NOMO-1 (cell line): ENCODE measurements around the gene ADAMTS2.
"Not testable (repeated sequence)": the region's sequence is repeated elsewhere in the genome, so short reads cannot be mapped to it uniquely, and the experiment has no call there.

Experiments used
- DNase-seq, 2 experiments: peaks; one replicate each; lab custom pipeline; 2025; ENCODE audit not compliant: unreplicated experiment in 2 of 2; lab: John Stamatoyannopoulos, UW

ADAMTS2 gene

GRCh38 chr5:179222246-179223017 is 122.8 kb downstream of the ADAMTS2 start:
- DNase-seq = no peak

- no peak for DNase-seq
Observed at GRCh38 chr5:179221877-179222220, 123.4 kb downstream of the ADAMTS2 start.

GRCh38 chr5:179221196-179221876 is 123.9 kb downstream of the ADAMTS2 start:
- no peak for DNase-seq

DNA sequence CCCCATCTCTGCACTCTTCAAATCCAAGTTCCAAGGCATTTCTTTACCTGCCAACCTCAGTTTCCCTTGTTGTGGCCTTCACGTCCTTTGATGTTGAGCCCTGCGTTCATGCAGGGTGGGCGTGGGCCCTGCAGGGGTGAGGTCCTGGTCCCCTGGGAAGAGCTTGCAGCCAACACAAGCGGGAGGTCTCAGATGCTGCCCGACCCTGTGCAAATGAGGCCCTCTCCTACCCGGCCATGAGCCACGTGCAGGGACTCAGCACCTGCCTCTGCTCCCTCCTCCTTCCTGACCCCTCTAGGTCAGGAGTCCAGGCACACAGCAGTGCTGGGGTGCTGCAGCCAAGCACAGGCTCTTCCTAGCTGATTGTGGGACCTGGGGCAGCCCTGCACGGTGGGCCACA is 124.5 kb downstream of the ADAMTS2 start:
- DNase-seq = no peak

- DNase-seq = no peak
Observed at GRCh38 chr5:179219661-179220620, 125.3 kb downstream of the ADAMTS2 start.

DNA sequence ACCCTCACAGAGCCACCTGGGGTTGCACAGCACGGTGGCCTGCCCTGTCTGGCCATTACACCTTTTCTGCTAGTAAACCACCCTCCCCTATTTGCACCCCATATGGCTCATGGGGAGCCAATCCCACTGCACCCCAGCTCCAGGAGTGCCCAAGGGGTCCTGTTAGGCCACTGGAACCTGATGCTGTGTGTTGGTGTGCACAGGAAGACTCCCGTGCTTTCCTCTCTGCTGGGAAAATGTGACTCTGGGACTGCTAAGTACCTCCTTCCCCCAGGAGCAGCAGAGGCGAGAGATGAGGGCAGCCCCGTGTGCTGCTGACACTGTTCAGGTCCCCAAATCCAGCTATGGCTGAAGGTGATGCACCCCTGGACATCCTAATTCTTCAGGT is 126.3 kb downstream of the ADAMTS2 start:
- no peak for DNase-seq

DNA sequence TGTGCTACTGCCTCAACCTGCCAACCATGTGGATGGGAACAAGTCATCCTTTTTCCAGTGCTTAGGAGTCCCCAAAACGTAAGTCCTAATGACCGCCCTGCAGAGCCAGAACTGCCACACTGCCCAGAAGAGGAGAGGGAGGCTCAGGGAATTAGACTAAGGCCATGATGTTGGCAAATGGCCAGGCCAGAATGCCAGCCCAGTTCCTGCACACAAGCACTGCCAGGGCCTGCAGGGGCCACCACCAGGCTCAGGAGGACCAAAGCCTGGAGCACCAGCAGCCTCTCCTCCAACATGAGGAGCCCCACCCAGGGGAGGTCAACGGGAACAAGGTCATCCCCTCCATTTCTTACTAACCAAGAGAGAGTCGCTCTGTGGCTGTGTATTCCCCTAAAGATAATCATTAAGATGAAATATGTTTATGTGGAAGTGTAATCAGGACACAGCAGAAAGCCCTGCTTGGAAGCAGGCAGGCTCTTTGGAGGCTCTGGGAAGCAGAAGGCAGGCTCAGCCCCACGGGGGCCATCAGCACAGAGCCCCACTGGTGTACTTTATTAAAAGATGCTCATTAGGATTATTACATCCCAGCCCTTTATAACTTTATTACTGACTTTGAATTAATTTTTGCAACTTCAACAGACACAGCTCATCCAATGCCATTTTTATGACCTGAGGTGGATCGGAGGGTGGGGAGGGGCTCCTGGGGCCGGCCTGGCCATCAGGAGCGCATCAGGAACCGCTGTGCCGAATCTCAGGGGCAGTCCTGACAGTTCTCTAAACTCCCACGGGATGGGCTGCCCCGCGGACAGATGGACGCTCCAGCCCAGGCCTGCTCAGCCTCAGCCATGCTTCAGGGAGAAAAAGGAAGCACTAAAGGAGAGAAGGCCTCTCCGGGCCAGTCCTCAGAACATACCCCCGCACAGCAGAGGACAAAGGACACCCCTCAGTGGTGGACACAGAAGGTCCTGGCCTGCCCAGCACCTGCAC is 127.0 kb downstream of the ADAMTS2 start:
- DNase-seq = no peak

DNA sequence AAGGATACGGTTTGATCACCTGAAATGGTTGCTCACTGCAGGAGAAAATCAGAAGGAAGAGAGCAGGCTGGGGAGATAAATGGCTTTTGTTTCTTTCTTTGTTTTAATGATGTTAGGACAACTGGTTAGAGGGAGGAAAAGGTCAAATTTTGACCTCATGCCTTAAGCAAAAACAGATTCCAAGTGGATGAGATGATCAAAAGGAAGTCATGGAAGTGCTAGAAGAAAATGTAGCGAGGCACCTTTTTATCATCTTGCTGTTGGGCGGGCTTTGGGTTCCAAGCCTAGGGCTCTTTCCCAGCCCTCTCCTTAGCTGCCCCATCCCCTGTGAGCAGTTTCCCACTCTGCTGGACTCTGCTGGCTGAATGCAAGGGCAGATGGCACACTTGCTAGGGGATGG is 127.9 kb downstream of the ADAMTS2 start:
- no peak for DNase-seq

- not testable (repeated sequence) for DNase-seq
Observed at GRCh38 chr5:179216381-179216780, 128.9 kb downstream of the ADAMTS2 start.

DNA sequence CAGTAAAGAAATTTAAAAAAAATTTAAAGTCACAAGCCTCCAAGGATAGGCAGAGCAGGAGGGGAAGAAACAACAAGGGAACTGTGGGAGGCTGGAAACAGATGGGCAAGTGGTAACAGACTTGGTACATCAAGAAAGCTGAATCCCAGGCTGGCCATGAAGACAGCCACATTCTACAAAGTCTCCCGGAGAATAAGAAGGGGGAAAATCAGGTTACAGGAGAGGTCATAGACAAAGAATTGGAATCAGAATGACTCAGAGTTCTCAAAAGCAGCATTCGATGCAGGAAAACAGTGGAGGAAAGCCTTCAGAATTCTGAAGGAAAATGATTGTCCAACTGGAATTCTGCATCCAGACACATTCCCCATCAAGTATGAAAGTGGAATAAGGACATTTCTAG is 129.7 kb downstream of the ADAMTS2 start:
- no peak for DNase-seq

DNA sequence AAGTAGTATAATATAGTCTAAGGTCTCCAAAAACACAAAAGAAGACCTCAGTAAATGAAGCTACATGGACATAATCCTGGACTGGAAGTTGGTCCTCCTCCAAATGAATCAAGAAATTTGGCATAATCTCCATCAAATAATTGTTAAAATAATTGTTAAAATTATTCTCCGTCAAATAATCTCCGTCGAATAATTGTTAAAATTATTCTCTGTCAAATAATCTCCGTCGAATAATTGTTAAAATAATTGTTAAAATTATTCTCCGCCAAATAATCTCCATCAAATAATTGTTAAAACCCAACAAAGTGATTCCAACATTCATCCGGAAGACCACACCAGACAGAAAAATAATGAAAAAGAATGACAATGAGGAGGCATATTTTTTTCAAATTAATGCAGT is 130.6 kb downstream of the ADAMTS2 start:
- DNase-seq = no peak

GRCh38 chr5:179212870-179213269 is 132.4 kb downstream of the ADAMTS2 start:
- DNase-seq = no peak

DNA sequence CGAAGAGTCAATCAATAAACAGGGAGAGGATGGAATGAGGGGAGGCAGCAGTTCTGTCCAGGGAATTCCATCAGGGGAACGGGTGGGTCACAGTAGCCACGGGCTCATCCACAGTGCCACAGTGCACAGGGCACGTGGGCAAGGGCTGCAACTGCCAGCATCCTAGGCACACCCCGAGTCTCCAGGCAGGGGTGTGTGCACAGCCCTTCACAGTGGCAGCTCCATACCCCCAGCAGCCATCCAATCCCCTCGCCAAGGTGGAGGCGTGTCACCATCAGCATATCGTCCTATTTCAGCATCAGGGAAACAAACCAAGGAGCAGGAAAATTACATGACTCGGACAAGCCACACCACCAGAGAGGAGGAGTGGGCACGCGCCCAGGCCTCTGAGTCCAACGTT is 133.6 kb downstream of the ADAMTS2 start:
- no peak for DNase-seq

DNA sequence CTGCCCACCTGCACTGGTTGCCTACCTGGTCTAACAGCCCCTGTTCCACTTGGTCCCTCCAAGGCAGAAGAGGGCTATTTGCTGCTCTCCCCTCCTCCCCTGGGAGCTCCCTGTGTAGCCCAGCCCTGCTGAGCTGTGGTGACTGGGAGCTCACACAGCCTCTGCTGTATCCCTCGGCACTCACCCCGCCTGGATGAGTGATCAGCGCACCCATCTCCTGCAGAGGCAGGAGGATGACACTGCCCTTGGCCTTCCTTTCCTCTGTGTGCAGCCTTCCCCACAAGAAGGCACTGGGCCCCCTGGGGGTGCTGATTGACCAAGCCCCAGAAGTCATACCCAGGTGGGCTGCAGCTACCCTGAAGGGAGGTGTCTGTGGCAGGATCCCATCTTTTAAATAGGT is 134.2 kb downstream of the ADAMTS2 start:
- DNase-seq = no peak

- no peak for DNase-seq
Observed at GRCh38 chr5:179210478-179210877, 134.8 kb downstream of the ADAMTS2 start.

GRCh38 chr5:179209359-179210150 is 135.7 kb downstream of the ADAMTS2 start:
- DNase-seq = no peak

DNA sequence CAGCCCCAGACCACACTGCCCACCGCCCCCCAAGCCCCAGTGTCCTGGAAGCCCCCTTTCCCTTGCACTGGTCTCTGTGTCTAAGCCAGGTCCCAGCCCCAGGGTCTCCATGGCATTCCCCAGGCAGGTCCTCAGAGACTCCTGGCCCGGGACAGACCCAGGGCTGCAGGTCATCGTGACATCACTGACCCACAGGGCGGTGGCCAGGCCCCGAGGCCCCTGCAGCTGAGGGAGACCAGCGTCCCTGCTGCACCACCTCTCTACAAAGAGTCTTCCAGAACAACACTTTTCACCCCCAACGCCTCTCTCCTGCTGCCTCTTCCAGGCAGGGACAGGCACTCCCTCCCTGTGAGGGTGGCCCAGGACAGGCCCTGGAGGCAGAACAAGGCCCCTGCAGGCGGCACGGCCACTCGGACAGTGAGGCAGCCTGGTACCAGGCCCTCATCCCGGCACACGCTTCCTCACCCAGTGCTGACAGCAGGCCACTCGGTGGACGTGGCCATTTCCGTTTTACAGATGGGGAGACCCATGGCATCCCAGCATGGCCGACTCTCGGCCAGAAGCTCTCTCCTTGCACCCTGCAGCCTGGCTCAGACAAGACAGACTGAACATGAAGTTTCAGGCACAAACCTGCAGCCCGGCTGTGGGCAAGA is 136.4 kb downstream of the ADAMTS2 start:
- no peak for DNase-seq

GRCh38 chr5:179207920-179208705 is 137.1 kb downstream of the ADAMTS2 start:
- no peak for DNase-seq
